Stomach (tissue), 4 donors: Measurements from ENCODE around the gene SIGLEC11.

Experiments used
- CTCF ChIP-seq, 7 experiments: fragments of 450-650 bp in 4 of 7; fragments of 200-600 bp in 3 of 7; sonication (generic) in 3 of 7; IDR thresholded peaks; one replicate each; pipeline ENCODE4 v1.5.1; 2016 to 2019; ENCODE audit warnings: antibody characterized with exemption in 7 of 7, control low read depth in 2 of 7, mild to moderate bottlenecking in 1 of 7
- EP300 ChIP-seq: sonication (generic); formaldehyde crosslinking; IDR thresholded peaks from one replicate; pipeline ENCODE4 v1.6.1; 2017; ENCODE audit warnings: antibody characterized with exemption
- POLR2A ChIP-seq, 4 donors: fragments of 450-650 bp; IDR thresholded peaks; one replicate each; pipeline ENCODE4 v1.6.1; 2016; ENCODE audit warnings: antibody characterized with exemption in 4 of 4, control low read depth in 2 of 4, mild to moderate bottlenecking in 1 of 4, moderate library complexity in 1 of 4
- POLR2AphosphoS5 ChIP-seq, 3 donors: sonication (generic); formaldehyde crosslinking; IDR thresholded peaks; one replicate each; pipeline ENCODE4 v1.6.1; 2016; ENCODE audit warnings: antibody characterized with exemption in 3 of 3

DNA sequence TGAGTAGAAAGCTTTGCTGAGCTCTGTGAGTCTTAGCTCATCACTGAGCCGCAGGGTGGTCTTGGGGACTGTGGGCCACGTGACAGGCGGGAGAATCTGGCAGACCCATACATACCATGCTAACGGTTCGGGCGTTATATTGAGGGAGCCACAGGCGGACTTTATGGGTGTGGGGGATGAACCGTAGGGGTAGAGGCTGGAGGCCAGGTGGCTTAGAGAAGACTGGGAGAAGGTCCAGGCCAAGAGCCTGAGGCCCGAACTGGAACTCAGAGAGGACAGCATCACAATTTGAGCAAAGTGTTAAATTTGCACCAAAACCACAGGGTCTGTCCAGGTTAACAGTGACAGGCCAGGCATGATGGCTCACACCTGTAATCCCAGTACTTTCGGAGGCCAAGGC is 47.3 kb downstream of the SIGLEC11 start:
- TF ChIP-seq POLR2AphosphoS5 (IDR thresholded peaks at IDR 0.05) (no peak), CTCF (IDR thresholded peaks at IDR 0.05) (no peak), POLR2A (IDR thresholded peaks at IDR 0.05) (no peak), EP300 (no peak)
